Right renal pelvis (tissue), 4 donors: ENCODE data around the gene PDE8B. TPM values are rescaled to one million over a fixed set of nuclear protein-coding genes. Genes with fewer than 3 reads are reported as not detected.

ENCODE experiments used
- DNase-seq, 4 donors: peaks; one replicate each; pipeline ENCODE4 v3.0.0-alpha.2; 2013; ENCODE audit warnings: low read depth in 4 of 4, low spot score in 3 of 4, missing footprints in 1 of 4
- polyA plus RNA-seq, 4 donors: library from polyadenylated mRNA; unstranded; fragments of 120-200 nt; gene quantifications; one replicate each; pipeline ENCODE4 v1.2.1, GENCODE V29; 2013; ENCODE audit not compliant: insufficient read length in 4 of 4

PDE8B gene
- polyA plus RNA-seq, 4 donors: 4.4 to 8.1 (median 6.3) TPM

- DNase-seq: no peak
Observed at GRCh38 chr5:77186652-77187370, 23.7 kb upstream of the PDE8B start.

DNA sequence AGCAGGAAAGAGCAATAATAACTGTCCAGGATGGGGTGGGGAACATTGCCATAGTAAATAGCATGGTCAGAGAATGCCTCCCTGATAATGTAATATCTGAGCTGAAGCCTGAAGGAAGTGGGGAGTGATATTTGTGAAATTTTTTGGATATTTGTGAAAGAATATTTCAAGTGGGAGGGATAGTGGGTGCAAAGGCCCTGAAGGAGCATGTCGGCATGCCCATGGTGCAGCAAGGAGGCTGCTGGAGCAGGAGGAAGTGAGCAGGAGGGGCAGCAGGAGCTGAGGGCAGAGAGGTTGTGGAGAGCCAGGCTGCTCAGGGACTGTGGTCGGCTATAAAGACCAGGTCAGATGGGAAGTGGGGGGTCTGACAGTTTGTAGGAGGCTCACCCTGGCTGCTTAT, 21.1 kb upstream of the PDE8B start:
- DNase-seq: no peak

GRCh38 chr5:77192441-77193050, 17.9 kb upstream of the PDE8B start:
- no peak for DNase-seq

DNA sequence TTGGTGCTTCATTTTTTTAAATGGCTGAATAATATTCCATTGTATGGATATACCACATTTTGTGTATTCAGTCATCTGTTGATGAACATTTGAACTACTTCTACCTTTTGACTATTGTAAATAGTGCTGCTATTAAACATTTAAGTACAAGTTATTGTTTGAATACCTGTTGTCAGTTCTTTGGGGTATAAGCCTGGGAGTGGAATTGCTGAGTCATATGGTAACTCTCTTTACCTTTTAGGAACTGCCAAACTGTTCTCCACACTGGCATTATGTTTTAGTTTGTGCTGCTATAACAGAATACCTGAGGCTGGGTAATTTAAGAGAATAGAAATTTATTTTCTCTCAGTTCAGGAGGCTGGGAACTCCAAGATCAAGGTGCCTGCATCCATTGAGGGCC, 15.7 kb upstream of the PDE8B start:
- no peak for DNase-seq

DNA sequence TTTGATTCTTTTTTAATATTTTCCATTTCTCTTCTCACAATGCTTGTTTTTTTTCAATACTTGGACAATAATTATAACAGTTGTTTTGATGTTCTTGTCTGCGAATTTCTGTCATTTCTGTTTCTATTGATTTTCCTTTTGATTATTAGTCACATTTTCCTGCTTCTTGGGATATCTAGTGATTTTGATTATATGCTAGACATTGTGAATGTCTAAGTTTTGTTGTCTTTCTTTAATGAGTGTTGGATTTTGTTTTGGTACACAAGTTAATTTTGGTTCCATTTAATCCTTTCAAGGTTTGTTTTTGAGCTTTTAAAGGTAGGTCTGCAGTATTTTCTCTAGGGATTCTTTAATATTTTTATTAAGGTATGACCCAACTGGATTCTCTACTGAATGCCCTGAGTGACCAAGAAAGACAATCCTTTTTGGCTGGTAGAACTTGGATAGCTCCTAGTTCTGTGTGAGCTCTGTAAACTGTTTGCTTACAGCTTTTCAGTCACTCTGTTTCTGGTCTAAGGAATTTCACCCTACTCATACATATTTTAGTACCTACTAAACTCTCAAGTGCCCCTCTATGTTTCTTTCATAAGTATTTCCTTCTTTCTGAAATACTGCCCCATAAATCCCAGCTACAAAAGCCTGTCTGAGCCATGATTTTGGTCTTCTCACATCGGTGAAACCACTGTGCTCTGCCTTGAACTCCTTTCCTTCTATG, 12.5 kb upstream of the PDE8B start:
- no peak for DNase-seq

GRCh38 chr5:77200663-77201062, 9.8 kb upstream of the PDE8B start:
- DNase-seq: no peak

- no peak for DNase-seq
Observed at GRCh38 chr5:77202145-77202544, 8.3 kb upstream of the PDE8B start.

DNA sequence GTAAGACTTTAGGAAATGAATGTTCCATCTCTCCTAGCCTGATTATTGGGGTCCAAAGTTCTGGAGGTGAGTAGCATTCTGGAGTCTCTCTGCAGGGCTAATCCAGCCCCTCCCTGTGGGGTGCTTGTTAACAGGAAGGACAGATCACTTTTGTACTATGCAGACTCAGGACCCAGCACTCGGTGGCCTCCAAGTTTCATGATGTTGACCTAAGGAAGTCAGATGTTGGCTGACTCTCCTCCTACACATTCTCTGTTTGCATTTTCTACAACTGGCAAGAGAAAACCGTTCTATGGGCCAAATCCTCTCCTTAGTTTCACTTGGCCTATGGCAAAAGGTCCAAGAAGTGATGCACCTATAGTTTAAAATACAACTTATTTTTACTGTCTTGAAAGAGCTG, 5.5 kb upstream of the PDE8B start:
- no peak for DNase-seq

DNA sequence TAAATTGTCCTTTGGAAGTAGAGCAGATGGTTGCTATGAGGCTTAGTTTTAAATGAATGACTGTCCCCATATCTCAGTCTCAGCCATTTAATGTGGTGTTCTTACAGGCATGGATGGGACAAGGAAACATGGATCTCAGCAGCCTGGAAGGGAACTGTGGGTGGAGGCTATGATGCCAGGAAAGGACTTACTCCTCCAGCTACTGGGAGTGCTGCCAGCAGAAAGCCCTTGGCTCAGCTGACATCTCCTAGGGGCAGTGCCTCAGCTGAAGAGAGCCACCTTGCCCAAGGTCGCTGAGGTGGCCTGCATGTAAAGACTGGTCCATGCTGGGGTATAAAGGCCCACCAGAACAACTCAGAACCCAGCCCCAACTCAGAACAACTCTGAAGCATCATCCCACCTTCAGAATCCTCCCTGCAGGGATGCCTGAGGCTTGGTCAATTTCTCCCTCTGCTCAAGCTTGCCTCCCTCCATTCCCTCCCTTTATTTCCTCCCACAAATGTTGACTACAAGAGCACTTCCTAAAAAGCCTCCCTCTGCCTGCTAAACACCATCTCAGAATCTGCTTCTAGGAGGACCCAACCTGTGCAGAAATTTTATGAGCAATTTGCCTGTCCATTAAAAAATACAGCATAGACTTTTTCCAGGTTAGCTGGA, 1.8 kb upstream of the PDE8B start:
- DNase-seq: no peak

GRCh38 chr5:77209495-77210090, 887 bp upstream of the PDE8B start:
- DNase-seq: no peak

GRCh38 chr5:77210964-77211690, 647 bp downstream of the PDE8B start:
- no peak for DNase-seq

GRCh38 chr5:77211691-77212047, 1.2 kb downstream of the PDE8B start:
- DNase-seq: no peak

GRCh38 chr5:77213601-77214000, 3.1 kb downstream of the PDE8B start:
- DNase-seq: no peak

GRCh38 chr5:77214151-77214550, 3.7 kb downstream of the PDE8B start:
- DNase-seq: no peak

GRCh38 chr5:77218263-77218662, 7.8 kb downstream of the PDE8B start:
- DNase-seq: no peak

DNA sequence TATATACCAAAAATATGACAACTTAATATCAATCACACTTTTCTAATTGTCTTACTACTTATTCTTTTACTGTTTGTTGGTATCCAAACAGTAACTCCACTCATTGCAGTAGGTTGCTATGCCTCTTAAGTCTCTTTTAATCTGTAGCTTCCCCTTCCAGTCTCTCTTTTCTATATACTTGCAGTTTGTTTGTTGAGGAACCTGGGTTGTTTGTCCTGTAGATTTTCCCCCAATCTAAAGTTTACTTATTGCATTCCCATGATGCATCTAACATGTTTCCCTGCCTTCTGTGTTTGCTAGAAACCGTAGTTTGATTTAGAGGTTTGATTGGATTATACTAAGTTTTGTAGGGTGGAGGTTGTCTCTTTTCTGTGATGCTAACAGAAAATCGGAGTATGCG, 10.6 kb downstream of the PDE8B start:
- DNase-seq: no peak

- no peak for DNase-seq
Observed at GRCh38 chr5:77222722-77223121, 12.2 kb downstream of the PDE8B start.

- DNase-seq: no peak
Observed at GRCh38 chr5:77223653-77224052, 13.2 kb downstream of the PDE8B start.

DNA sequence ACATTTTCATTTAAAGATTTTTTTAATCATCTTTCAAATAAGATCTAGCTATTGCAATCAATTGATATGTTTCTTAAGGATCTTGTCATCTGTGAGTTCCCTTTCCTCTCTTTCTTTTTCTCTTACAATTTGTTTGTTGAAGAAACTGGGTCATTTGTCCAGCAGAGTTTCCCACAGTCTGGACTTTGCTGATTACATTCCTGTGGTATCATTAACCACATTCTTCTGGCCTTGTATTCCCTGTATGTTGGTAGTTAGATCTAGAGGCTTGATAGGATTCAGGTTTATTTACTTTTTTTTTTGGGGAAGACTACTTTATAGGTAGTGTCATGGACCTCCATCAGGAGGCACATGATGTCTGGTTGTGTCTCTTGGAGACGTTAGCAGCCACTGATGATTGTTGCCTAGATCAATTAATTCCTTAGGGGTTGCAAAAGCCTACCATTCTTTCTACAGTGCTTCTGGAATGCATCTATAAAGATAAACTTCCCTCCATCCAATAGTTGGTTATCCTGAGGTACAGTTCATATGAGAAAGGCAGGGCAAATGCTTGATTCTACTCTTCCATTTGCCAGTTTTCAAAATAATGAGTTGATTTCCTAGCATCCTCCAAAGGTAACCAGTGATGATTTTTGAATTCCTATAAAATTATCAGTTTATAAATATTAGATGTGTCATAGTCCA, 14.3 kb downstream of the PDE8B start:
- no peak for DNase-seq

GRCh38 chr5:77225531-77225930, 15.1 kb downstream of the PDE8B start:
- DNase-seq: no peak
